Activated CD8-positive, alpha-beta memory T cell treated with anti-CD3 and anti-CD28 coated beads, Interleukin-2, amount 50 U/mL, for 1 hour (primary cell): ENCODE data around the gene GALM.

Experiments
- DNase-seq: peaks from one replicate; pipeline ENCODE4 v3.0.0-alpha.2; 2020; ENCODE audit errors: extremely low read depth

GALM gene

GRCh38 chr2:38771632-38772031, 105.7 kb downstream of the GALM start:
- DNase-seq, result no peak

DNA sequence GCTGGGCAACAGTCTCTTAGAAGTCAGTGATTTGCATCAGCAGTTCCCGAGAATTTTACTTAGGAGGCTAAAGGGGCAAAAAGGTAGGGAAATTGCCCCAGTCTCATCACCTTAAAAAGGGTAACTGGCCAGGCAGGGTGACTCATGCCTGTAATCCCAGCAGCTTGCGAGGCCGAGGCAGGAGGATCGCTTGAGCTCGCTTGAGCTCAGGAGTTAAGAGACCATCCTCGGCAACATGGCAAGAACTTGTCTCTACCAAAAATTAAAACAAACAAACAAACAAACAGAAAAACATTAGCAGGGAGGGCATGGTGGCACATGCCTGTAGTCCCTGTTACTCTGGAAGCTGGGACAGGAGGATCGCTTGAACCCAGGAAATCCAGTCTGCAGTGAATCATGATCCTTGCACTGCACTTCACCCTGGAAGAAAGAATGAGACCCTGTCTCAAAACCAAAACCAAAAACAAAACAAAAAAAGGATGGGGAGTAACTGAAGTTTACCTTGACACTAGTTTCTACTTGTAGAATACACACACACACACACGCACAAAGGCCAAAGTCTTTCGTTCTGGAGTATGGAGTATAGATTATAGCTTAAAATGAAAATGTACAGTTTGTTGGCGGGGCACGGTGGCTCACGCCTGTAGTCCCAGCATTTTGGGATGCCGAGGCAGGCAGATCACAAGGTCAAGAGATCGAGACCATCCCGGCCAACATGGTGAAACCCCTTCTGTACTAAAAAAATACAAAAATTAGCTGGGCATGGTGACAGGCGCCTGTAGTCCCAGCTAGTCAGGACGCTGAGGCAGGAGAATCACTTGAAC, 109.4 kb downstream of the GALM start:
- DNase-seq, result no peak

- DNase-seq, result no peak
These were observed 110.0 kb downstream of the GALM start for GRCh38 chr2:38775921-38776225.

GRCh38 chr2:38776531-38776930, 110.6 kb downstream of the GALM start:
- DNase-seq, result no peak

DNA sequence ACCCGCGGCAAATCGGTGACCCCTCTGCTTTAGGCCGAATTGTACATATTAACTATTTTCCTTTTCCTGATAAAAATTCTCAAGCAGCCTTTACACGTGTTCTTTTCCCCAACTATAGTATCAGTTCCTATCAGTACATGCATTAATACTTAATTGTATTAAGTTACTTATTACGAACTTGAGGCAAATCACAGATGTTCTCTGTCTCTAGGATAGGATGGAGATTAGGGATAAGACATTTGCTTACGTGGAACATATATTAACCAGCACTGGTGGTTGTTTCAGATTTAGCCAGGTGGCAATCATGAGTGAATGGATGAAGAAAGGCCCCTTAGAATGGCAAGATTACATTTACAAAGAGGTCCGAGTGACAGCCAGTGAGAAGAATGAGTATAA, 112.8 kb downstream of the GALM start:
- no peak for DNase-seq

DNA sequence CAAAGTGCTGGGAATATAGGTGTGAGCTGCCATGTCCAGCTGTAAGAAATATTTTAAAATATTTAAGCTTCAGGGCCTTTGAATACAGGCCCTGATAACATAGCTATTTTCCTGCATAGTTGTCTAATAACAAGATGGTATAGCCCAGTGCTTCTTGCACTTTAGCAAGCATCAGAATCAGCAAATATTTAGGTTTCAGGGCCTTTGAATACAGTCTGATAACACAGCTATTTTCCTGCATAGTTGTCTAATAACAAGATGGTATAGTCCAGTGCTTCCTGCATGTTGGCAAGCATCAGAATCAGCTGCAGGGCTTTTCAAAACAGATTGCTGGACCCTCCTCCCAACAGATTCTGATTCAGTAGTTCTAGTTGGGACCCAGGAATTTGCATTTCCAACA, 117.7 kb downstream of the GALM start:
- no peak for DNase-seq
